Measurements from ENCODE around the gene SNX5.

- TF ChIP-seq ZSCAN30 (CRISPR knock-in tag; IDR thresholded peaks at IDR 0.05), result no peak
- TF ChIP-seq HCFC1 (IDR thresholded peaks at IDR 0.05; ENCODE audit: low read depth, low read length), result no peak
- TF ChIP-seq ZNF138 (CRISPR knock-in tag; IDR thresholded peaks at IDR 0.05; ENCODE audit: low read depth), result no peak
- TF ChIP-seq POLR2A (IDR thresholded peaks at IDR 0.05; ENCODE audit: insufficient read depth in 1 of 2, low read depth in 2 of 2, low read length in 2 of 2), result no peak
- TF ChIP-seq MYC (CRISPR knock-in tag; IDR thresholded peaks at IDR 0.05; ENCODE audit: borderline replicate concordance), result no peak
- TF ChIP-seq NR3C1 (CRISPR knock-in tag; IDR thresholded peaks at IDR 0.05), result no peak
- no peak for TF ChIP-seq PATZ1 (CRISPR knock-in tag; IDR thresholded peaks at IDR 0.05)
These were observed 21.8 kb upstream of the SNX5 start for GRCh38 chr20:17990278-17990972.
